IPS-18a (cell line): ENCODE results near the gene TENM4.
"Not testable (repeated sequence)": the region's sequence is repeated elsewhere in the genome, so short reads cannot be mapped to it uniquely, and the experiment has no call there.

ENCODE experiments used
- H3K27ac ChIP-seq: one replicate; pipeline ENCODE4 v1.5.1; 2013; ENCODE audit warnings: low read length
- H3K27me3 ChIP-seq: one replicate; pipeline ENCODE4 v1.6.1; 2013; ENCODE audit warnings: mild to moderate bottlenecking, low read length; ENCODE audit not compliant: control insufficient read depth, insufficient read depth
- H3K36me3 ChIP-seq: one replicate; pipeline ENCODE4 v1.6.1; 2013; ENCODE audit warnings: low read depth, low read length; ENCODE audit not compliant: control insufficient read depth
- H3K4me1 ChIP-seq: one replicate; pipeline ENCODE4 v1.6.1; 2013; ENCODE audit warnings: low read depth, low read length; ENCODE audit not compliant: control insufficient read depth
- H3K4me3 ChIP-seq: one replicate; pipeline ENCODE4 v1.5.1; 2013; ENCODE audit warnings: low read length
- H3K9ac ChIP-seq: one replicate; pipeline ENCODE4 v1.6.1; 2013; ENCODE audit warnings: mild to moderate bottlenecking, low read length, moderate library complexity
- H3K9me3 ChIP-seq: one replicate; pipeline ENCODE4 v1.6.1; 2013; ENCODE audit warnings: low read depth, low read length; ENCODE audit not compliant: control insufficient read depth

Gene TENM4

GRCh38 chr11:78642979-78643675, 797.7 kb downstream of the TENM4 start:
- Histone ChIP-seq H3K27ac (no peak overlapping the region), H3K4me3 (no peak overlapping the region), H3K36me3 (no peaks in the 10 kb centered on the region), H3K27me3 (no peaks in the 10 kb centered on the region), H3K4me1 (no peaks in the 10 kb centered on the region), H3K9ac (no peak overlapping the region), H3K9me3 (peaks cover 2% of the 10 kb centered on the region)

DNA sequence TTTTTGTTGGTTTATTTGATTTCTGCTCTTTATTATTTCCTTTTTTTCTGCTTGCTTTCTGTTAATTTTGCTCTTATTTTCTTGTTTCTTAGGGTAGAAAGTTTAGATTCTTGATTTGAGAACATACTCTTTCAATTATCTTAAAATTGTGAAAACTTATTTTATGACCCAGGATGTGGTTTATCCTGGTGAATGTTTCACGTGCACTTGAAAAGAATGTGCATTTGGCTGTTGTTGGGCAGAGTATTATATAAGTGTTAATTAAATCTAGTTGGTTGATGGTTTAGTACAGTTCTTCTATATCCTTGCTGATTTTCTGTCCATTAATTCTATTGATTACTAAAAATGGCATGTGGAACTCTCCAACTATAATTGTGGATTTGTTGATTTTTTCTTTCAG, 799.3 kb downstream of the TENM4 start:
- Histone ChIP-seq H3K27me3 (no peaks in the 10 kb centered on the region), H3K36me3 (no peaks in the 10 kb centered on the region), H3K27ac (no peak overlapping the region), H3K9me3 (peaks cover 3% of the 10 kb centered on the region), H3K4me1 (no peaks in the 10 kb centered on the region), H3K4me3 (no peak overlapping the region), H3K9ac (no peak overlapping the region)

DNA sequence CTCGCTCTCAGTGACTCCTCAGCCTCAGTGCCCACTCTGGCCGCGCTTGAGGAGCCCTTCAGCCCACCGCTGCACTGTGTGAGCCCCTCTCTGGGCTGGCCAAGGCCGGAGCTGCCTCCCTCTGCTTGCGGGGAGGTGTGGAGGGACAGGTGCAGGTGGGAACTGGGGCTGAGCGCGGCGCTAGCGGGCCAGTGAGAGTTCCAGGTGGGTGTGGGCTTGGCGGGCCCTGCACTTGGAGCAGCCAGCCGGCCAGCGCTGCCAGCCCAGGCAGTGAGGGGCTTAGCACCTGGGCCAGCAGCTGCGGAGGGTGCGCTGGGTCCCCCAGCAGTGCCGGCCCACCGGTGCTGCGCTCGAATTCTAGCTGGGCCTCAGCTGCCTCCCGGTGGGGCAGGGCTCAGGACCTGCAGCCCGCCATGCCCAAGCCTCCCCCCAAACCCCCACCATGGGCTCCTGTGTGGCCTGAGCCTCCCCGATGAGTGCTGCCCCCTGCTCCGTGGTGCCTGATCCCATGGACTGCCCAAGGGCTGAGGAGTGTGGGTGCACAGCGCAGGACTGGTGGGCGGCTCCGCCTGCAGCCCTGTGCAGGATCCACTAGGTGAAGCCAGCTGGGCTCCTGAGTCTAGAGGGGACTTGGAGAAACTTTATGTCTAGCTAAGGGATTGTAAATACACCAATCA, 802.0 kb downstream of the TENM4 start:
- Histone ChIP-seq H3K9me3 (peaks cover 3% of the 10 kb centered on the region), H3K36me3 (no peaks in the 10 kb centered on the region), H3K4me1 (no peaks in the 10 kb centered on the region), H3K4me3 (no peak overlapping the region), H3K9ac (no peak overlapping the region), H3K27me3 (no peaks in the 10 kb centered on the region), H3K27ac (no peak overlapping the region)

- not testable (repeated sequence) for H3K4me3 ChIP-seq, H3K27me3 ChIP-seq, H3K4me1 ChIP-seq, H3K9ac ChIP-seq, H3K27ac ChIP-seq, H3K36me3 ChIP-seq, H3K9me3 ChIP-seq
Measured at GRCh38 chr11:78637527-78637926, 803.3 kb downstream of the TENM4 start.

DNA sequence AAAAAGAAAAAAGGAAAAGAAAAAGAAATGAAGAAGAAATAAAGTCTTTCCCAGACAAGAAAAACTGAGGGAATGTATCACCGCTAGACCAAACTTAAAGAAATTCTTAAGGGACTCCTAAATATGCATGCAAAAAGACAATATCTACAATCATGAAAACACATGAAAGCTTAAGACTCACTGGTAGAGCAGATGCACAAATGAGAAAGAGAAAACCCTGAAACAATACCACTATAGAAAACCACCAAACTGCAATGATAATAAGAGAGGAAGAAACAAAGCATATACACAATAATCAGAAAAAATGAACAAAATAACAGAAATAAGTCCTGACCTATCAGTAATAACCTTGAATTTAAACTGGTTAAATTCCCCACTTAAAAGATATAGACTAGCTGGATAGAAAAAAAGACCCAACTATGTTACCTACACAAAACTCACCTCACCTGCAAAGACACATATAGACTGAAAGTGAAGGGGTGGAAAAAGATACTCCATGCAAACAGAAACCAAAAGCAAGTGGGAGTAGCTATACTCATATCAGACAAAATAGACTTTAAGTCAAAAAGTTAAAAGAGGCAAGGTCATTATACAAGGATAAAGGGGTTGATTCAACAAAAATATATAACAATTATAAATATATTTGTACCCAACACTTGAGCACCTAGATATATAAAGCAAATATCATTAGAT, 804.9 kb downstream of the TENM4 start:
- Histone ChIP-seq H3K27ac (no peak overlapping the region), H3K36me3 (no peaks in the 10 kb centered on the region), H3K27me3 (no peaks in the 10 kb centered on the region), H3K9me3 (peaks cover 3% of the 10 kb centered on the region), H3K4me3 (no peak overlapping the region), H3K4me1 (no peaks in the 10 kb centered on the region), H3K9ac (no peak overlapping the region)

- no peaks in the 10 kb centered on the region for H3K36me3 ChIP-seq
- no peaks in the 10 kb centered on the region for H3K4me1 ChIP-seq
- H3K9ac ChIP-seq: no peak overlapping the region
- no peaks in the 10 kb centered on the region for H3K27me3 ChIP-seq
- no peak overlapping the region for H3K4me3 ChIP-seq
- peaks cover 8% of the 10 kb centered on the region for H3K9me3 ChIP-seq
- no peak overlapping the region for H3K27ac ChIP-seq
Measured at GRCh38 chr11:78633516-78634310, 807.1 kb downstream of the TENM4 start.

GRCh38 chr11:78630561-78631303, 810.1 kb downstream of the TENM4 start:
- Histone ChIP-seq H3K27ac (no peak overlapping the region), H3K4me3 (no peak overlapping the region)

GRCh38 chr11:78630155-78630554, 810.7 kb downstream of the TENM4 start:
- no peaks in the 10 kb centered on the region for H3K27me3 ChIP-seq
- peaks cover 6% of the 10 kb centered on the region for H3K9me3 ChIP-seq
- no peaks in the 10 kb centered on the region for H3K4me1 ChIP-seq
- H3K27ac ChIP-seq: no peak overlapping the region
- no peak overlapping the region for H3K4me3 ChIP-seq
- H3K9ac ChIP-seq: no peak overlapping the region
- H3K36me3 ChIP-seq: no peaks in the 10 kb centered on the region

More at GRCh38 chr11:78630561-78631303, 810.1 kb downstream of the TENM4 start:
- H3K27me3 ChIP-seq: no peaks in the 10 kb centered on the region
- peaks cover 6% of the 10 kb centered on the region for H3K9me3 ChIP-seq
- H3K36me3 ChIP-seq: no peaks in the 10 kb centered on the region
- no peaks in the 10 kb centered on the region for H3K4me1 ChIP-seq
- no peak overlapping the region for H3K9ac ChIP-seq

GRCh38 chr11:78622666-78623065, 818.2 kb downstream of the TENM4 start:
- no peaks in the 10 kb centered on the region for H3K4me1 ChIP-seq

DNA sequence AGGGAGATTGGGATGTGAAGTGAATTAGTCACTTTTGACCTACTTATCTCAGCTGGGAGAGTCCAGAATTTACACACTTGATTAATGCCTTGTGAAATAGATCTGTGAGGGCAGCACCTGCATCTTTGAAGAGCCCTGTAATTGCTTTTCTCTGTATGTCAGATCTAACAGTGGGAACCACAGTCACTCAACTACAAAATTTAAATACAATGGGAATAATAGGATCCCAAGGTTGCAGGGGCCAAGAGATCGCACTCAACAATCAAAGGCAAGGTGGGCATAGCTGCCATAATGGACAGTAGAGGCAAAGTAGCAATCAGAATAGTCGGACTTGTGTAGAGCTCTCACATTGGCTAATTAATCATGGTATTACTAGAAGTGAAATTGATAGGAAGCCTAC, 820.7 kb downstream of the TENM4 start:
- Histone ChIP-seq H3K27ac (no peak overlapping the region), H3K9ac (no peak overlapping the region), H3K4me1 (no peaks in the 10 kb centered on the region), H3K4me3 (no peak overlapping the region), H3K9me3 (peaks cover 9% of the 10 kb centered on the region), H3K36me3 (no peaks in the 10 kb centered on the region), H3K27me3 (no peaks in the 10 kb centered on the region)

More at GRCh38 chr11:78622666-78623065, 818.2 kb downstream of the TENM4 start:
- Histone ChIP-seq H3K9ac (no peak overlapping the region), H3K4me3 (no peak overlapping the region), H3K27me3 (no peaks in the 10 kb centered on the region), H3K9me3 (peaks cover 9% of the 10 kb centered on the region), H3K27ac (no peak overlapping the region), H3K36me3 (no peaks in the 10 kb centered on the region)

- no peaks in the 10 kb centered on the region for H3K36me3 ChIP-seq
- no peaks in the 10 kb centered on the region for H3K4me1 ChIP-seq
- peaks cover 9% of the 10 kb centered on the region for H3K9me3 ChIP-seq
- H3K4me3 ChIP-seq: no peak overlapping the region
- H3K27me3 ChIP-seq: no peaks in the 10 kb centered on the region
- no peak overlapping the region for H3K27ac ChIP-seq
- H3K9ac ChIP-seq: no peak overlapping the region
Measured at GRCh38 chr11:78615724-78616123, 825.1 kb downstream of the TENM4 start.
